SK-N-SH treated with all-trans-retinoic acid at 6 μM for 48 hours (cell line): ENCODE measurements around the gene DBF4.
A peak's percentile ranks its signal among the peaks of the same experiment; 100 is the strongest.
"Not testable (repeated sequence)": the region's sequence is repeated elsewhere in the genome, so short reads cannot be mapped to it uniquely, and the experiment has no call there.

ENCODE experiments used
- ATAC-seq: fragments of 200-7000 bp; cut with Tn5 transposase; 3 replicates; pipeline ENCODE4 v1.9.1; 2020; ENCODE audit warnings: mild to moderate bottlenecking, moderate library complexity
- ARNTL ChIP-seq: fragments of 450-650 bp; formaldehyde crosslinking; IDR thresholded peaks from 2 replicates; pipeline ENCODE4 v1.5.0; 2020; ENCODE audit warnings: low read depth, mild to moderate bottlenecking, moderate library complexity, borderline replicate concordance
- BACH2 ChIP-seq: fragments of 250-450 bp; sonication (Bioruptor Pico); IDR thresholded peaks from 2 replicates; pipeline ENCODE4 v1.9.0; 2021; ENCODE audit warnings: mild to moderate bottlenecking, borderline replicate concordance
- CREB5 ChIP-seq: fragments of 250-450 bp; sonication (Bioruptor Pico); IDR thresholded peaks from 2 replicates; pipeline ENCODE4 v1.5.1; 2020; ENCODE audit warnings: low read depth, mild to moderate bottlenecking, moderate library complexity
- CSDC2 ChIP-seq: fragments of 250-450 bp; sonication (Bioruptor Pico); IDR thresholded peaks from 2 replicates; pipeline ENCODE4 v1.5.0; 2020; ENCODE audit warnings: mild to moderate bottlenecking, moderate library complexity
- CSRNP3 ChIP-seq: fragments of 250-450 bp; sonication (Bioruptor Pico); IDR thresholded peaks from 2 replicates; pipeline ENCODE4 v1.5.1; 2021; ENCODE audit warnings: mild to moderate bottlenecking, moderate library complexity
- ESRRG ChIP-seq: fragments of 250-450 bp; sonication (Bioruptor Pico); IDR thresholded peaks from 2 replicates; pipeline ENCODE4 v1.6.1; 2021; ENCODE audit warnings: mild to moderate bottlenecking
- ISL1 ChIP-seq: fragments of 250-450 bp; sonication (Bioruptor Pico); IDR thresholded peaks from 2 replicates; pipeline ENCODE4 v2.1.2; 2022; ENCODE audit warnings: mild to moderate bottlenecking, moderate library complexity
- PPARA ChIP-seq: fragments of 250-450 bp; sonication (Bioruptor Pico); IDR thresholded peaks from 2 replicates; pipeline ENCODE4 v1.5.0; 2020; ENCODE audit warnings: mild to moderate bottlenecking, borderline replicate concordance
- RARB ChIP-seq: fragments of 250-450 bp; sonication (Bioruptor Pico); IDR thresholded peaks from 2 replicates; pipeline ENCODE4 v1.8.0; 2021; ENCODE audit warnings: mild to moderate bottlenecking, moderate library complexity
- SNAI2 ChIP-seq: fragments of 250-450 bp; sonication (Bioruptor Pico); IDR thresholded peaks from 2 replicates; pipeline ENCODE4 v1.5.0; 2020; ENCODE audit warnings: mild to moderate bottlenecking, moderate library complexity
- TOX ChIP-seq: fragments of 250-450 bp; sonication (Bioruptor Pico); IDR thresholded peaks from 2 replicates; pipeline ENCODE4 v1.8.0; 2021; ENCODE audit warnings: mild to moderate bottlenecking, moderate library complexity, borderline replicate concordance
- ZFP3 ChIP-seq: fragments of 250-450 bp; sonication (Bioruptor Pico); IDR thresholded peaks from 2 replicates; pipeline ENCODE4 v1.5.0; 2020; ENCODE audit warnings: mild to moderate bottlenecking, moderate library complexity
- ZFP30 ChIP-seq: fragments of 450-650 bp; formaldehyde crosslinking; IDR thresholded peaks from 2 replicates; pipeline ENCODE4 v1.5.0; 2022; ENCODE audit warnings: mild to moderate bottlenecking, moderate library complexity
- ZNF565 ChIP-seq: fragments of 450-650 bp; formaldehyde crosslinking; conservative IDR thresholded peaks from 2 replicates; pipeline ENCODE4 v1.5.0; 2020; ENCODE audit warnings: low read depth, mild to moderate bottlenecking, moderate library complexity
- ZNF70 ChIP-seq: fragments of 450-650 bp; formaldehyde crosslinking; IDR thresholded peaks from 2 replicates; pipeline ENCODE4 v1.5.0; 2020; ENCODE audit warnings: mild to moderate bottlenecking, moderate library complexity
- ZNF8 ChIP-seq: fragments of 450-650 bp; formaldehyde crosslinking; IDR thresholded peaks from 2 replicates; pipeline ENCODE4 v1.5.0; 2020; ENCODE audit warnings: mild to moderate bottlenecking, moderate library complexity
- TF ChIP-seq, protein P1 (sequence below): fragments of 250-450 bp; sonication (Bioruptor Pico); IDR thresholded peaks from 2 replicates; pipeline ENCODE4 v1.5.0; 2020; ENCODE audit warnings: mild to moderate bottlenecking, moderate library complexity
- TF ChIP-seq, protein P2 (sequence below): fragments of 250-450 bp; sonication (Bioruptor Pico); IDR thresholded peaks from 2 replicates; pipeline ENCODE4 v1.8.0; 2020; ENCODE audit warnings: mild to moderate bottlenecking, moderate library complexity, borderline replicate concordance

DBF4 gene

GRCh38 chr7:87876040-87876868, at the start of gene DBF4, which contains the start of gene SLC25A40:
Gene DBF4, plus strand, starts transcription at chr7:87876493. Its CDS starts 240 bp downstream, at chr7:87876733.
Gene SLC25A40, minus strand, starts transcription at chr7:87876360. Its CDS starts 17,633 bp downstream, at chr7:87858727.
- ATAC-seq = peak; percentile 90
- TF ChIP-seq CREB5 (CRISPR knock-in tag) (no peak), ESRRG (CRISPR knock-in tag) (no peak), TOX (CRISPR knock-in tag) (no peak), SNAI2 (CRISPR knock-in tag) (peak; percentile 66; the same call in 1 of the 2 replicates), ARNTL (no peak; the same call in 1 of the 2 replicates), ISL1 (CRISPR knock-in tag) (no peak), CSDC2 (CRISPR knock-in tag) (0 out of 2 replicates have a peak, but pooled peaks have one; percentile 30), ZNF70 (CRISPR knock-in tag) (peak; percentile 75; the same call in 1 of the 2 replicates), CSRNP3 (CRISPR knock-in tag) (no peak), RARB (no peak), PPARA (no peak), ZNF565 (CRISPR knock-in tag) (no peak), ZFP30 (CRISPR knock-in tag) (no peak), ZFP3 (CRISPR knock-in tag) (peak; percentile 21; the same call in 1 of the 2 replicates), ZNF8 (CRISPR knock-in tag) (no peak), BACH2 (CRISPR knock-in tag) (no peak)
- TF ChIP-seq, protein P1, sequence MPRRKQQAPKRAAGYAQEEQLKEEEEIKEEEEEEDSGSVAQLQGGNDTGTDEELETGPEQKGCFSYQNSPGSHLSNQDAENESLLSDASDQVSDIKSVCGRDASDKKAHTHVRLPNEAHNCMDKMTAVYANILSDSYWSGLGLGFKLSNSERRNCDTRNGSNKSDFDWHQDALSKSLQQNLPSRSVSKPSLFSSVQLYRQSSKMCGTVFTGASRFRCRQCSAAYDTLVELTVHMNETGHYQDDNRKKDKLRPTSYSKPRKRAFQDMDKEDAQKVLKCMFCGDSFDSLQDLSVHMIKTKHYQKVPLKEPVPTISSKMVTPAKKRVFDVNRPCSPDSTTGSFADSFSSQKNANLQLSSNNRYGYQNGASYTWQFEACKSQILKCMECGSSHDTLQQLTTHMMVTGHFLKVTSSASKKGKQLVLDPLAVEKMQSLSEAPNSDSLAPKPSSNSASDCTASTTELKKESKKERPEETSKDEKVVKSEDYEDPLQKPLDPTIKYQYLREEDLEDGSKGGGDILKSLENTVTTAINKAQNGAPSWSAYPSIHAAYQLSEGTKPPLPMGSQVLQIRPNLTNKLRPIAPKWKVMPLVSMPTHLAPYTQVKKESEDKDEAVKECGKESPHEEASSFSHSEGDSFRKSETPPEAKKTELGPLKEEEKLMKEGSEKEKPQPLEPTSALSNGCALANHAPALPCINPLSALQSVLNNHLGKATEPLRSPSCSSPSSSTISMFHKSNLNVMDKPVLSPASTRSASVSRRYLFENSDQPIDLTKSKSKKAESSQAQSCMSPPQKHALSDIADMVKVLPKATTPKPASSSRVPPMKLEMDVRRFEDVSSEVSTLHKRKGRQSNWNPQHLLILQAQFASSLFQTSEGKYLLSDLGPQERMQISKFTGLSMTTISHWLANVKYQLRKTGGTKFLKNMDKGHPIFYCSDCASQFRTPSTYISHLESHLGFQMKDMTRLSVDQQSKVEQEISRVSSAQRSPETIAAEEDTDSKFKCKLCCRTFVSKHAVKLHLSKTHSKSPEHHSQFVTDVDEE (CRISPR knock-in tag) = peak; percentile 91
- TF ChIP-seq, all 23 proteins: peak for 5

- ATAC-seq = not testable (repeated sequence)
- TF ChIP-seq ZNF8 (CRISPR knock-in tag) = peak; percentile 94
These were observed 47.9 kb upstream of the DBF4 start for GRCh38 chr7:87828383-87828782.

GRCh38 chr7:87831097-87831496, 45.2 kb upstream of the DBF4 start:
- TF ChIP-seq, protein P1 (CRISPR knock-in tag) = no peak
- TF ChIP-seq ESRRG (CRISPR knock-in tag) (no peak), ZFP3 (CRISPR knock-in tag) (no peak), ZNF8 (CRISPR knock-in tag) (no peak), BACH2 (CRISPR knock-in tag) (no peak), CREB5 (CRISPR knock-in tag) (no peak), PPARA (no peak), ZNF565 (CRISPR knock-in tag) (no peak)
- TF ChIP-seq, protein P2, sequence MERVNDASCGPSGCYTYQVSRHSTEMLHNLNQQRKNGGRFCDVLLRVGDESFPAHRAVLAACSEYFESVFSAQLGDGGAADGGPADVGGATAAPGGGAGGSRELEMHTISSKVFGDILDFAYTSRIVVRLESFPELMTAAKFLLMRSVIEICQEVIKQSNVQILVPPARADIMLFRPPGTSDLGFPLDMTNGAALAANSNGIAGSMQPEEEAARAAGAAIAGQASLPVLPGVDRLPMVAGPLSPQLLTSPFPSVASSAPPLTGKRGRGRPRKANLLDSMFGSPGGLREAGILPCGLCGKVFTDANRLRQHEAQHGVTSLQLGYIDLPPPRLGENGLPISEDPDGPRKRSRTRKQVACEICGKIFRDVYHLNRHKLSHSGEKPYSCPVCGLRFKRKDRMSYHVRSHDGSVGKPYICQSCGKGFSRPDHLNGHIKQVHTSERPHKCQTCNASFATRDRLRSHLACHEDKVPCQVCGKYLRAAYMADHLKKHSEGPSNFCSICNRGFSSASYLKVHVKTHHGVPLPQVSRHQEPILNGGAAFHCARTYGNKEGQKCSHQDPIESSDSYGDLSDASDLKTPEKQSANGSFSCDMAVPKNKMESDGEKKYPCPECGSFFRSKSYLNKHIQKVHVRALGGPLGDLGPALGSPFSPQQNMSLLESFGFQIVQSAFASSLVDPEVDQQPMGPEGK (CRISPR knock-in tag) = no peak
- no peak for ATAC-seq
